Measurements from ENCODE around the gene MATR3. TPM values are rescaled to one million over a fixed set of nuclear protein-coding genes. Genes with fewer than 3 reads are reported as not detected.

MATR3 gene
- total and polyA plus RNA-seq, 8 donors: 68.2 to 352 (median 116) TPM

DNA sequence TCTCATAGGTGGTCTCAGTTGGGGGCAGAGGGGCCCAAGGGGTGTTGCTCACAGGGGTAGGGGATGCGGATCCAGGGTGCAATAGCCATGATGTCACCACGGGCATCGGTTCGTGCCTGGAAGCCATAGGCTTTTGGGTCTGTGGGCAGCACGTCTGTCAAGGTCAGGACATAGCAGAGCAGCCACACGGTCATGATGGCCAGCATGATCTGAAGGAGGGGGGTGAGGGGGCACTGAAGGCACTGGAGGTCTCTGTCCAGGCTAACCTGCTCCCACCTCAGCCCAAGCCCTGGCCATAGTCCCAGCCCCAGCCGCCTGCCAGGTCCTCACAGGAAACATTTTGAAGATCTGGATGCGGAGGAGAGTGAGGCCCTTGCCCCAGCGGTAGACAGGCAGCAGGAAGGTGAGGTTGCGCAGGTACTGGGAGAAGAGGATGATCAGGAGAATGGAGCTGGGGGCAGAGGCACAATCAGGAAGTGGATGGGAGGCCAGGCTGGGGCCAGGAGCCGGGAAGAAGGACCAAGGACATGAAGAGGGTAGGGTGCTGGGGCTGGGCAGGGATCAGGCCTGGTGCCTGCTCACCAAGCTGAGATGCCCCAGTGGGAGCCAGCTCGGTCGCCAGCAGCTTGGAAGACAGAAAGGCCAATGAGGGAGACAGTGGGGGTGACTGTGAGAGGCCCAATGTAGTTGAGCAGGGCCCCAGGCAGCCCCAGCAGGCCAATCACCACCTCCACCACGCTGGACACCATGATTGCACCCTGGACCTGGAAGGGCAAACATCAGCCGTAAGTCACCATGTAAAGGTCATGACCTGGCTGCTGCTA is 86.3 kb downstream of the MATR3 start:
- no peak overlapping the region for H3K4me3 ChIP-seq
- H3K27ac ChIP-seq: no peak overlapping the region
- WGBS, 5 donors: 84 to 89% (median 86%) methylated on average over 15 of the region's 15 CpGs
- H3K36me3 ChIP-seq: peaks cover 0 to 11% (median 5%) of the 10 kb centered on the region in 4 donors
- H3K9me3 ChIP-seq: no peaks in the 10 kb centered on the region
- TF ChIP-seq CTCF (IDR thresholded peaks at IDR 0.05) (no peak), EP300 (IDR thresholded peaks at IDR 0.05) (no peak), POLR2AphosphoS5 (IDR thresholded peaks at IDR 0.05) (no peak), POLR2A (IDR thresholded peaks at IDR 0.05) (no peak)
- no peak for DNase-seq
- peaks cover 18 to 41% (median 29%) of the 10 kb centered on the region in 4 donors for H3K4me1 ChIP-seq
- intact Hi-C loops (cut with DNase I; ENCODE audit: low total_unique reads): no loop called here
- H3K27me3 ChIP-seq: no peaks in the 10 kb centered on the region

Small RNA genes lying within 50 kb of the gene (small RNA-seq; reads per million reads assigned to genes)
- 0 reads per million in 4 donors for gene RNA5SP195
- gene SNORA74A: 15.8 to 36.3 (median 18.7) reads per million in 4 donors
- 16.6 to 34.2 (median 26.4) reads per million in 4 donors for gene SNORA74D

Other genes with a start within 250 kb of the MATR3 start
- gene SIL1, start 95.4 kb upstream of the MATR3 start, total RNA-seq: 10 to 100 TPM; 22.2 to 60.0 (median 31.8) TPM
- gene SIL1, start 95.4 kb upstream of the MATR3 start, polyA plus RNA-seq: 10 to 100 TPM; 26.7 to 83.6 (median 74.6) TPM
- gene PAIP2, start 48.1 kb downstream of the MATR3 start, total RNA-seq: 10 to 100 TPM; 12.7 to 92.7 (median 51.3) TPM
- gene PAIP2, start 48.1 kb downstream of the MATR3 start, polyA plus RNA-seq: 100 to 1,000 TPM in 1 of 3 donors, 10 to 100 TPM in 2; 57.5 to 104 (median 86.5) TPM
- under 1 TPM in 1 of 5 donors, not detected in 4; 0.37 TPM for gene SLC23A1, start 89.6 kb downstream of the MATR3 start, total RNA-seq
- not detected for gene SLC23A1, start 89.6 kb downstream of the MATR3 start, polyA plus RNA-seq
- gene MZB1, start 96.2 kb downstream of the MATR3 start, total RNA-seq: 10 to 100 TPM in 1 of 5 donors, 1 to 10 TPM in 3, not detected in 1; 1.1 to 15.8 (median 1.5) TPM
- 10 to 100 TPM in 2 of 3 donors, 1 to 10 TPM in 1; 7.6 to 14.1 (median 11.1) TPM for gene MZB1, start 96.2 kb downstream of the MATR3 start, polyA plus RNA-seq
- under 1 TPM in 2 of 5 donors, not detected in 3; 0.73 to 0.89 TPM for gene PROB1, start 101.4 kb downstream of the MATR3 start, total RNA-seq
- gene PROB1, start 101.4 kb downstream of the MATR3 start, polyA plus RNA-seq: under 1 TPM; 0.55 to 0.76 (median 0.56) TPM
- gene SPATA24, start 110.3 kb downstream of the MATR3 start, total RNA-seq: 1 to 10 TPM in 1 of 5 donors, under 1 TPM in 1, not detected in 3; 0.92 to 3.6 TPM
- gene SPATA24, start 110.3 kb downstream of the MATR3 start, polyA plus RNA-seq: 10 to 100 TPM in 1 of 3 donors, 1 to 10 TPM in 2; 5.4 to 10.1 (median 8.6) TPM
- gene DNAJC18, start 145.8 kb downstream of the MATR3 start, total RNA-seq: 10 to 100 TPM in 1 of 5 donors, 1 to 10 TPM in 1, under 1 TPM in 2, not detected in 1; under 0.01 to 12.1 (median 1.6) TPM
- gene DNAJC18, start 145.8 kb downstream of the MATR3 start, polyA plus RNA-seq: 1 to 10 TPM; 1.8 to 4.1 (median 2.7) TPM
- 10 to 100 TPM in 2 of 5 donors, 1 to 10 TPM in 1, not detected in 2; 7.3 to 15.2 (median 12.8) TPM for gene ECSCR, start 169.0 kb downstream of the MATR3 start, total RNA-seq
- 1 to 10 TPM; 5.4 to 10.0 (median 7.3) TPM for gene ECSCR, start 169.0 kb downstream of the MATR3 start, polyA plus RNA-seq
- under 1 TPM in 1 of 5 donors, not detected in 4; 0.87 TPM for gene SMIM33, start 177.3 kb downstream of the MATR3 start, total RNA-seq
- gene SMIM33, start 177.3 kb downstream of the MATR3 start, polyA plus RNA-seq: under 1 TPM in 2 of 3 donors, not detected in 1; 0.13 to 0.46 TPM
- 10 to 100 TPM in 3 of 5 donors, 1 to 10 TPM in 2; 6.1 to 16.2 (median 11.1) TPM for gene STING1, start 189.0 kb downstream of the MATR3 start, total RNA-seq
- gene STING1, start 189.0 kb downstream of the MATR3 start, polyA plus RNA-seq: 10 to 100 TPM in 2 of 3 donors, 1 to 10 TPM in 1; 8.8 to 23.7 (median 22.3) TPM